Upper lobe of left lung (tissue), 4 donors: ENCODE measurements around the gene OLA1.

Experiments used
- CTCF ChIP-seq, 6 experiments: fragments of 450-650 bp in 4 of 6; fragments of 200-600 bp in 2 of 6; sonication (generic) in 2 of 6; IDR thresholded peaks; one replicate each; pipeline ENCODE4 v1.5.1; 2016 to 2019; ENCODE audit warnings: antibody characterized with exemption in 6 of 6
- POLR2A ChIP-seq, 4 donors: fragments of 450-650 bp; IDR thresholded peaks; one replicate each; pipeline ENCODE4 v1.5.1; 2016 to 2017; ENCODE audit warnings: antibody characterized with exemption in 4 of 4, mild to moderate bottlenecking in 2 of 4

GRCh38 chr2:174193737-174194136, 54.6 kb downstream of the OLA1 start:
- no peak for TF ChIP-seq CTCF (IDR thresholded peaks at IDR 0.05)
- TF ChIP-seq POLR2A (IDR thresholded peaks at IDR 0.05): no peak
